T-helper 1 cell treated with Interleukin-12 subunit alpha and Interleukin-12 subunit beta and Interleukin-4 antibody, amounts not matched to agents 30 ng/mL and 1 ng/mL, for 36 hours (primary cell): ENCODE measurements around the gene KRT81. TPM values are rescaled to one million over a fixed set of nuclear protein-coding genes. Genes with fewer than 3 reads are reported as not detected.

Experiments
- intact Hi-C: fragments of 100-400 bp; cut with micrococcal nuclease; formaldehyde crosslinking; loops from one replicate; pipeline ENCODE4 v1.15.1; 2024
- total RNA-seq: library from RNA; stranded (reverse); gene quantifications from 2 replicates; pipeline ENCODE4 v1.2.3, GENCODE V29; 2022

KRT81 gene
- total RNA-seq, 1 donor from 2014 or later: not detected

GRCh38 chr12:52243856-52244614, 47.3 kb downstream of the KRT81 start:
- intact Hi-C loops: loop anchor here (1.0 to 5.0 kb wide), 6 partner anchors 8 to 762 kb away; partner anchors contain the start of gene EIF4B

DNA sequence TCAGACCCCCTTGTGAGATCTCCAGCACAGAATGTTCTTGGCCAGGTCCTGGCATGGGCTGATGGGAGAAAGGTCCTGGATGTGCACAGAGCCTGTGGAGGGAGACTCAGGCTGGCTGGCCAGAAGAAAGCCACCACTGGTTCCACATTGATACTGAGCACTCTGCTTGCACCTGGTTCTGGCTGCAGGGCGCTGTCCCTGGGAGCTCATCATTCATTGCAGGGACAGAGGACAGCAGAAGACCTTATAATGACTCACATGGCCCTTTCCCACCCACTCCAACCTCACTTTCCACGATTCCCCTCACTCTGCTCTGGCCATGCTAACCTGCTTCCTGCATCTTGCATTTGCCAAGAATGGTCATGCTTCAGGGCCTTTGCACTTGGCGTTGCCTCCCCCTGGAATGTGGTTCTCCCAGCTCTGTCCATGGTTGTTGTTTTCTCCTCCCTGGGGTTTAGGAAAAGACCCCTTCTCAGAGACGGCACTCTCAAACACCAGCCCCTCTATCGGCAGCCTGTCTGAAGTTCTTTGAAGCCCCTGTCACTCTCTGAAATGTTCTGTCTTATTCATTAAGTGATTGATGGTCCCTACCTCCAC, 48.0 kb downstream of the KRT81 start:
- intact Hi-C loops: loop anchor here (5.0 kb wide), 1 partner anchor 271 kb away; no protein-coding TSS in a partner anchor

GRCh38 chr12:52242442-52243258, 48.7 kb downstream of the KRT81 start:
- intact Hi-C loops: loop anchor here (5.0 kb wide), 1 partner anchor 270 kb away; no protein-coding TSS in a partner anchor

- intact Hi-C loops: loop anchor here (5.0 kb wide), 1 partner anchor 269 kb away; no protein-coding TSS in a partner anchor
Measured at GRCh38 chr12:52241205-52241842, 50.0 kb downstream of the KRT81 start.

DNA sequence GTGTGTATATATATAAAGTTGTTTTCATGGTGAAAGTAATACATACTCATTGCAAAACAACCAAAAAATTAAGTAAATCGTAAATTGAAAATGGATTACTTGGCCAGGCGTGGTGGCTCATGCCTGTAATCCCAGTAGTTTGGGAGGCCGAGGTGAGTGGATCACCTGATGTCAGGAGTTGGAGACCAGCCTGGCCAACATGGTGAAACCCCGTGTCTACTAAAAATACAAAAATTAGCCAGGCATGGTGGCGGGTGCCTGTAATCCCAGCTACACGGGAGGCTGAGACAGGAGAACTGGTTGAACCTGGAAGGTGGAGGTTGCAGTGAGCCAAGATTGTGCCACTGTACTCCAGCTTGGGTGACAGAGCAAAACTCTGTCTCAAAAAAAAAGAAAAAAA, 51.1 kb downstream of the KRT81 start:
- intact Hi-C loops: loop anchor here (5.0 kb wide), 1 partner anchor 268 kb away; no protein-coding TSS in a partner anchor

DNA sequence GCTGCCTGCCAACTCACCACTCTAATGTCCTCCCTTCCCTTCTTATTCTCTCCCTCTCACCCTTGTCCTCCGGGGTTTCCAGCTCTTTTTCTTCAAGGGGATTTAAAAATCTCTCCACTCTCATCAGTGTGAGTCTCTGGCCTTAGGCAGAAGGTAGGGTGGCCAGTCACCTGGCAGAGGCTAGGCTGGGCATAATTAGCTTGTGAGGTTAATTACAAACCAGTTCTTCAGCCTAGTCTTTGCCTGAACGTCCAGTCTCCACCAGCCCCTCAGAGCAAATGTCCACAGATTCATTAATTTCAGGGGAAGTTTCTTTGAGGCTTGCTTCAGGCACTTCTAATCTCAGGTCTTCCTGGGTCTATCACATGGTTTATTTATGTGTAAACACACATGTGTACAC, 51.6 kb downstream of the KRT81 start:
- intact Hi-C loops: loop anchor here (5.0 kb wide), 1 partner anchor 267 kb away; no protein-coding TSS in a partner anchor

DNA sequence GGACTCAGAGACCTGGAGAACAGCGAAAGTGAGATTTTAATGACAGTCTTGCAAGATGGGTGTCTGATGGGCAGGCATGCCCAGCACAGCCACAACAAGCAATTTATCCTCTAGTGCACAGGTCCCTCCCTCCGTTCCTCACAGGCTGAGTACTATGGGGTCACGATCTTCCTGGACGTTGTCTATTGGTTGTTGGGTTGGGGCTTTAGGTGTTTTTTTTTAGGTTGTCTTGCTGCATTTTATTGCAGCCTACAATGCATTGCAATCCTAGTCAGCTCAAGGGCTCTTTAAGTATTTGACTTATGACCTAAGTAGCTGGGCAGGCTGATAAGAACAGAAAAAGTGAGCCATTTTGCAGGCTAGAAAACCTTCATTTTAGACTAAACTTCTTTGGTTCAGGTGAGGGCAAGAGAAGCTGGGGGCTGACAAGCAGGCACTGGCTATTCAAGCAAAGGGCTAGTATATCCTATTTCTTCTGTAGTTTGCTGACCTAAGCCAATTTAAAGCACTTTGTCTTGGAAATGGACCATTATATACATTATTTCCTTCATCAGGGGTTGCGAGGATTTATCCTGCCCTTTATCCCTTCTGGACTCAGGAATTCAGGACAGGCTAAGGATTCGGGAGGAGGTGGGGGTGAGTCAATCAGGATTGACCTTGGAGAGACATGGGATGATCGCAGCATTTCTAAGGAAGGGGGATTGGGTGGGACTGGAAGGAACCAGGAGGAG, 52.3 kb downstream of the KRT81 start:
- intact Hi-C loops: no loop called here

- intact Hi-C loops: no loop called here
Measured at GRCh38 chr12:52238207-52238840, 53.0 kb downstream of the KRT81 start.

DNA sequence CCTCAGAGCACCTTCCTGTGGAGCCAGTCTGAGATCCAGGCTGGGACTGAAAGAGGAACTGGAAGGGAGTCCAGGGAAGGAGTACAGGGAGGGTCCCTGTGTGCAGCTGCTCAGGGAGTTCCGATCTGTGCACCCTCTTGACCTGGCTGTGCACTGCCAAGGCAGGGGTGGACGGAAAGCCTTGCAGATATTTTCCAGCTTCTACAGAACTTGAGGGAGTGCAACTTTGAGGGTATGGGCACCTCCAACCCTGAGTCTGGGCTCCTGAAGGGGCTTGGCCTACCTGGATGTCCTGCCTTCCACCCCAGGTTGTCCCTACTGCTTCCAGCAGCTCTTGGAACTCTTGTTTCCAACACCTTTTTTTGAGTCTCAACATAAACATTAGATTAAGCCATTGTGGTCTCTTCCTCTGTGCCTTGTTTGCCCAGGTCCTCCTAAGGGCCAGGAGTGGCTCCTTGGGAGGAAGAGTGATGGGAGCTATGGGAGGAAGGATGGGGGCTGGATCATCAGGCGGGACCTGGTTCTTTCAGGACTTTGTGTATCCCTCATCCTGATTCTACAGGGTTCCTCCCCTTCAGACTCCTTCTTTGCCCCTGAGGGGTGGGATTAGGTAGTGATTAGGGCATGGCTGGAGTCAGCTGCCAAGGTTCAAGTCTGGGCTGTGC, 54.8 kb downstream of the KRT81 start:
- intact Hi-C loops: no loop called here

Other genes starting within 250 kb of the KRT81 start
- gene NR4A1, start 240.1 kb downstream of the KRT81 start, total RNA-seq: 14.5 and 16.9 TPM in 2 replicates
- 40.7 and 42.1 TPM in 2 replicates for gene ATG101, start 221.6 kb downstream of the KRT81 start, total RNA-seq
- gene SMIM41, start 211.8 kb downstream of the KRT81 start, total RNA-seq: 0.25 TPM in 1 of 2 replicates, not detected in the other
- gene KRT80, start 99.5 kb downstream of the KRT81 start, total RNA-seq: not detected in 2 replicates
- 53.6 and 56.8 TPM in 2 replicates for gene KRT7, start 58.3 kb downstream of the KRT81 start, total RNA-seq
- 1.9 and 3.4 TPM in 2 replicates for gene KRT86, start 16.9 kb downstream of the KRT81 start, total RNA-seq
- not detected in 2 replicates for gene KRT83, start 29.9 kb upstream of the KRT81 start, total RNA-seq
- not detected in 2 replicates for gene KRT85, start 75.9 kb upstream of the KRT81 start, total RNA-seq
- gene KRT84, start 94.1 kb upstream of the KRT81 start, total RNA-seq: not detected in 2 replicates
- not detected in 2 replicates for gene KRT82, start 114.8 kb upstream of the KRT81 start, total RNA-seq
- not detected in 2 replicates for gene KRT75, start 142.8 kb upstream of the KRT81 start, total RNA-seq
- gene KRT6B, start 160.6 kb upstream of the KRT81 start, total RNA-seq: not detected in 2 replicates
- not detected in 2 replicates for gene KRT6C, start 182.3 kb upstream of the KRT81 start, total RNA-seq
- not detected in 2 replicates for gene KRT6A, start 201.7 kb upstream of the KRT81 start, total RNA-seq
- gene KRT5, start 228.9 kb upstream of the KRT81 start, total RNA-seq: not detected in 2 replicates